Activated T-helper 9 cell treated with anti-CD3 and anti-CD28 coated beads, Interleukin-2, amount 50 U/mL, for 16 hours (primary cell): ENCODE measurements around the gene B3GALT5.
"Not testable (repeated sequence)": the region's sequence is repeated elsewhere in the genome, so short reads cannot be mapped to it uniquely, and the experiment has no call there.

ENCODE experiments used
- DNase-seq: peaks from one replicate; pipeline ENCODE4 v3.0.0-alpha.2; 2020; ENCODE audit warnings: low read depth

The B3GALT5 gene, protein sequence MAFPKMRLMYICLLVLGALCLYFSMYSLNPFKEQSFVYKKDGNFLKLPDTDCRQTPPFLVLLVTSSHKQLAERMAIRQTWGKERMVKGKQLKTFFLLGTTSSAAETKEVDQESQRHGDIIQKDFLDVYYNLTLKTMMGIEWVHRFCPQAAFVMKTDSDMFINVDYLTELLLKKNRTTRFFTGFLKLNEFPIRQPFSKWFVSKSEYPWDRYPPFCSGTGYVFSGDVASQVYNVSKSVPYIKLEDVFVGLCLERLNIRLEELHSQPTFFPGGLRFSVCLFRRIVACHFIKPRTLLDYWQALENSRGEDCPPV

DNA sequence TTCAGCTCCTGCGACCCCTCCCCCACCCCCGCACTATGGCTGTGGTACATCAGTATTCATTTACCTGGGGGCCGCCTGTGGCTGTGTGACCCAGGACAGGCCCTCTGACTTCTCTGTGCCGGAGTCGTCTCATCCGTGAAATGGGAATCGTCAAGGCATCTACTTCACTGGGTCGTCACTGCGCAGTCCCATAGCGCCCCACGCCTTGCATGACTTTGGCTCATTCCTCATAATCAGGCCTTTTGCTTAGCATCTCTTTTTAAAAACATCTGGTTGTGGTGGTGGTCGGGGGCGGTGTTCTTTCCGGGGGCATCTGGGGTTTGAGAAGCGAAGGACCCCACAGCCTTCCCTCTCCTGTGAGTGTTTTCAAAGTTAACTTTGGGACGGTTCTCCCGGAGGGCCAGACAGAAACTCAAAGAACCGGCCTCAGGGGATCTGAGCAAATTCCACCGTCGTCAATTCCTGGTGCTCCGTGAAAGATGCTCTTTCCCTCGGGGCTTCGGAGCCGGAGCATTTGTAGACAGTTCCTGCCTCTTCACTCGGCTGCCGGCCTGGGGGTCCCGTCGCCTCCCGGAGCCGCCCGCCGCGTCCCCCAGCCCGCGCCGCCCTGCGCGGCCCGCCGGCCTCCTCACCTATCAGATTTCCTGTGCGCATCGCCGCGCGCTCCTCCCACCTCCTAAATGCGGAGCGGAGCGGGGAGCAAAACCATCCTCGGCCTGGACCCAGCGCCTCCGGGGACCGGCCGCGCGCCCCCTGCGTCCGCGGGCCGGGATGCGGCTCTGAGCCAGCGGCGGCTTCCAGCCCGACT lies at the start of gene B3GALT5:
TSS of gene B3GALT5 (plus strand) at position 708 of the 808 bp plus-strand sequence. CDS start 47,620 bp downstream, outside the sequence.
- DNase-seq = no peak

DNA sequence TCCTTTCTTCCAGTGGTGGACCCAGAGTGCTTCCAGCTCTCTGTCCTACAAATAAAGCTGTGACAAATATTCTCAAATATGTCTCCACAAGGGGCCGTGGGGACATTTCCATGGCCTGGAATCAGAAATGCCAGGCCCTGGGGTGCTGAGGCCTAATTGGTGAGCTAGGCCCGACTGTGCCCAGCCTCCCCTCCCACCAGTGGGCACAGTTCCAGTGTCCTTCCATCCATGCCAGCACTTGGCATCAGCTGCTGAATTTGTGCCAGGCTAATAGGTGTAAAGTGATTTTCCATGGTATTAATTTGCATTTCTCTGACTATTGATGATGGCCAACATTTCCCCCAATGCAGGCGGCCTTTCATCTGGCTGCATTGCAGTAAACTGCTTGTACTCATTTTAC lies 48.5 kb upstream of the B3GALT5 start:
- DNase-seq = no peak

DNA sequence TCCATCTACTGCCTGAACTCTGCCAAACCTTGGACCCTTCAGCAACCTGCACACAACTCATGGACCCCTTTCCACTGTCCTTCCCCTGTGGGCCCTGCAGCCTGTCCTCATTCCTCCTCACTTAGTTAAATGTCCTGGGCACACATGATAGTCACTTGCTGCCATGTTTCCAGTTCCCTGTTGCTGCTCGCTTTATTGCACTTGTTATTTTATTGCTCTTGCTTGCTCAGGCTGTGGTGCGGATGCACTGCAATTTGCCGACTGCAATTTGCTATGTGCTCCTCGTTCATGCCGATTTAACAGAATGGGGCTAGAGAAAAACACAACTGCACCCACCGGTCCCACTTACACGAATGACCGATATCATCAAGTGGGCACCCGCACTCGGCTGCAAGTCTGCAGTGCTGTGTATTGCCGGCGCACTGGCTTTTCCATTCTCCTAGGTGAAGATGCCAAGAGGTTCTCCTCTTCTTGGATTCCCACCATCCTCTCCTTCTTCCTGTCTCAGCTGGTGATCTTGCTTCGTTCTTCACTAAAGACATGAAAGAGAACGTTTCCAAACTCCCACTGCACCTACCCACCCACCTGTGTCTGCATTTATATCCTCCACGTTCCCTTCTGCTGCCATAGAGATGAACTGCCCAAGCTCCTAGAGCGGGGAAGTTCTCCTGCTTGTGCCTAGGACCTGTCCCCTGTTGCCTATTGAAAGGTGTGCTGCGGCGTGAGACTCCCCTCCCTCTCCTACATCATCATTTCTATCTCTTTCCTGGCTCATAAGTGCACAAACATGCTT lies 45.4 kb upstream of the B3GALT5 start:
- DNase-seq = no peak

DNA sequence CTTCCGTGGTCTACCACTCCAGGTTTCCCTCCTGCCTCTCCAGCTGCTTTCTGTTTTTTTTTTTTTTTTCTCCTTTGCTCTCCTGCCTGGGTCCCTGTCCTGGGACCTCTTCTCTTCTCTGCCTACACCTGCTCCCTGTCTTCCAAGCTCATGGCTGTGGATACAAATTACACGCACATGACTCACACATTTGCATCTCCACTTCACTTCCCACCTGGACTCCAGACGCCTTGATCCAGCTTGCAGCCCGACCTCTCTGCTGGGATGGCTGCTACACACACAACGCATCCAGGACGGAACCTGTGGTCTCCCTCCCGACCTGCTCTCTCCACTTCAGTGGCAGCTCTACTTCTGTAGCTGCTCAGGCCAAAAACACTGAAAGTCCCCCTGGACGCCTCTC lies 44.4 kb upstream of the B3GALT5 start:
- DNase-seq = no peak

DNA sequence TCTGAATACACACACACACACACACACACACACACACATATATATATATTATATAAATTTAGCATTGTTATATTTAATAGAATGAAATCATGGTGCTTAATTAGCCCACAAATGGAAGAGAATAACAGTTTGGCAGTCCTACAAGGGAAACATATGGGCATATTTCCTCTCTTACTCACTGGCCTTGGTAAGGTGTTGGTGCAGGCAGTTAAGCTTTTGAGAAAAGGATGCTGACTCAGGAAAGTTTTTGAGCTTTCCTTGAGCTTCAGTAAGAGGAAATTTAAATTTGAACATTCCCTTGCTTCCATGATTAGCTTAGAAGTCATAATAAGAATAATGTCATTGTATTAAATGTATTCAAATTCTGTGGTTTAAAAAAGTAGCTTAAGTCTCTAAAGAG lies 37.0 kb upstream of the B3GALT5 start:
- no peak for DNase-seq

DNA sequence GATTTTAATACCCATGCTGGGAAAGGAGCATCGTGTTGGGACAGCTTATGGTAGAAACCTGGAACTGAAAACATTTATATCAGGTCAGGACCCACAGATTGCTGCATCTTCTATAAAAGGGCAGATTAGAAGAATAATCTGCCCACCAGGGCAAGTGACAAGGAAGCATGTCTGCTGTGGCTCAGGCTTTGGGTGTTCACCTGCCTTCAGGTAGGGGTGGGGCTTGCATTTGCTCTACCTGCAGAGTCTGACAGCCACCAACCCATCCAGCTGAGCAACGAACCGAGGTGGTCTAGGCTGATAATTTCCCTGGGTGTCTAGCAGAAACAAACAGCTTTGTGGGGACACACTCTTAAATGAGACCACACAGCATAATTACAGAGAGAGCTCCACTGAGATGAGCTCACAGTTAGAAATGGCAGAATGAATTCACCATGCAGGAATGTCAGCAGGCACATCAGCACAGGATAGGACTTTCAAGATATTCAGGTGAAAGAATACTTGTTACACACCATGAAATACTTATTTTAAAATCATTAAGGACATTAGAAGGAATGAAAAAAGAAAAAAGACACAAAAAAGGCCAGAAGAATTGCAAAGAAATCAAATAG lies 36.1 kb upstream of the B3GALT5 start:
- DNase-seq = no peak

DNA sequence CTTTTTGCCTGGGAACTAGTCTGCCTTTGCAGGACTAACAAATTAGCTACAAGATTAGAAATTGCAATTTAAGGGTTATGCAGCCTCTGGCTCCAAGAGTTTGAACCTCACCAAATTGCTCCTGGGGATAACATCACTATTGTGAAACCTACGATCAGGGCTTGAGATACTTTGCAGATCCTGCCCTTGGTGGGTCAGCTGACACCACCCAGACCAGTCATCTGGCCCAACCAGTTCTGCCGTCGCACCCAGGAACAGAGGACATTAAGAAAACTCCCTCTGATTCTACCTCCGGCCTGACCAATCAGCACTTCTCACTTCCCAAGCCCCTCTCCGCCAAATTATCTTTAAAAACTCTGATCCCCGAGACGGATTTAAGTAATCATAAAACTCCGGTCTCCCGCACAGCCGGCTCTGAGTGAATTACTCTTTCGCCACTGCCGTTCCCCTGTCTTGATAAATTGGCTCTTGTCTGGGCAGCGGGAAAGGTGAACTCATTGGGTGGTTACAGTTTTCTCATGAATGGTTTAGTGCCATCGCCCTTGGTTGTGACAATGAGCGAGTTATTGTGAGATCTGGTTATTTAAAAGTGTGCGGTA lies 32.9 kb upstream of the B3GALT5 start:
- DNase-seq = no peak

DNA sequence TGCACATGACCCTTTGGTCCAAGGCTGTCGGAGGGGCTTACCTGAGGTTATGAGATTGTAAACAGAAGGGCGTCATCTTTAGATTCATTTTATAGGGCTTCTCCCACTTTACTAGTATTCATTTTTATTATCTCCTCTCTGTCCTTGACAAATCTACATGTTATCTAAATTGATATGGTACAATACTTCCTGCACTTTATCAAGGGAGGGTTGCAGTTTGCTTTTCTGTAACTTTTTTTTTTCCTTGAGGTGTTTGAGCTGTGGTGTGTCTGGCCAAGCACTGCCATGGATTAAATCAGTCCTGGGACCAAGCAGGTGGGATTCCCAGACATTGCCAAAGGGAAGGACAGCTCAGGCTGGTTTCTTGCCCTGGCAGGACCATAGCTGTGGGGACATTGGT lies 32.0 kb upstream of the B3GALT5 start:
- DNase-seq = no peak

DNA sequence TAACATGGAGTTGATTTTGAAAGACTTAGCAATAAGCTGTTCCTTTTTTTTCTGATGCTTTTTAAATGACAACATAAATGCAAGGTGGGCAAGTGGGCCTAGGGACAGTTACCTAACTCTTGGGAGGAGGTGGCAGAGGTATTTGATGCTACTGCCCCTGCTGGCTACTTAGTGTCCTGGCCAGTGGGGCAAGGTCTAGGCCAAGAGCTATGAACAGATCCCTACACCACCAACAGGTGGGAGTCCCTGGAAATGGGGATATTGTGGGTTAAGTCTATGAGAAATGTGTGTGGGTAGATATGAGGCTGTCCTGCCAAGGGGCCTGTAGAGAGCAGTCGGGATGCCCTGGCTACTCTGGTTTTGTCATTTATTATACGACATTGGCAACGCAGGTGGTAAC lies 31.3 kb upstream of the B3GALT5 start:
- no peak for DNase-seq

DNA sequence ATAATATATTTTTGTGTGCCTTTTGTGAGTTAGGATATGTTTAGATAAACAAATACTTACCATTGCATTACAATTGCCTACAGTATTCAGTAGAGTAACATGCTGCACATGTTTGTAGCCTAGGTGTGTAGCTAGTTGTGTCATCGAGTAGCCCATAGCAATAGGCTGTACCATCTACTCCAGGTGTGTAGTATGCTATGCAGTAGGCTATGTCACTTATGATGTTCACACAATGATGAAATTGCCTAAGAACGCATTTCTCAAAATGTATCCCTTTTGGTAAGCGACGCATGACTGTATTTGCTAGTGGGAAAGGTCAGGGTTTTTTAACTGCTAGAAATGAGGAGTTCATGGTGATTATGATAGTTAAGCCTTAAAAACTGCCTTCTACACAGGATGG lies 30.0 kb upstream of the B3GALT5 start:
- DNase-seq = no peak

DNA sequence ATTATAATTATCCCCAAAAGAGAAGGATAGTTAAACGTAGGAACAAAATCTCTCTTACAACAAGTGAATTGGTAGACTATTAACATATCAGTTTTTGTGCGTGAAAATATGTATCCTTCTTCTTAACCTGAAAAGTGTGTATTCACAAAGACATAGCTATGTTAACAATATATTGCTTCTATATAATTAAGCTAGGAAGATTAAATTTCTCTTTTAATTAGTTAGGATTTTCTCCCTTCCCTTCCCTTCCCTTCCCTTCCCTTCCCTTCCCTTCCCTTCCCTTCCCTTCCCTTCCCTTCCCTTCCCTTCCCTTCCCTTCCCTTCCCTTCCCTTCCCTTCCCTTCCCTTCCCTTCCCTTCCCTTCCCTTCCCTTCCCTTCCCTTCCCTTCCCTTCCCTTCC lies 29.2 kb upstream of the B3GALT5 start:
- not testable (repeated sequence) for DNase-seq

DNA sequence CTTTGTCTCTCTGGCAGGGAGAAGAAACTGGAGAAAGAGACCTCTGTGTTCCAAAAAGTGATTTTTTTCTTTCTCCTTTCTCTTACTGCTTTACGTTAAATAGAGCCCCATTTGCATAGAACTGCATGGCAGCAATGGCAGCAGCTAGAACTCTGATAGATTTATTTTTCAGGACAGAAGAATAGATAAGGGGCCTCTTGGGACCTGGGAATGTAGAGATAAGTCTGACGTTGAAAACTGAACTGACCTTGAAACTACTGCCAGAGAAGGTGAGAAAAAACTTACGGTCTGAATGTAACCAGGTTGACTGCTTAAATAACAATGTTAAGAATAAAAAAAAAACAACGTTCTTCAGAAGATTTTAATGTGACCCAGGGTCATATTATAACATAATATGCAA lies 25.4 kb upstream of the B3GALT5 start:
- no peak for DNase-seq

DNA sequence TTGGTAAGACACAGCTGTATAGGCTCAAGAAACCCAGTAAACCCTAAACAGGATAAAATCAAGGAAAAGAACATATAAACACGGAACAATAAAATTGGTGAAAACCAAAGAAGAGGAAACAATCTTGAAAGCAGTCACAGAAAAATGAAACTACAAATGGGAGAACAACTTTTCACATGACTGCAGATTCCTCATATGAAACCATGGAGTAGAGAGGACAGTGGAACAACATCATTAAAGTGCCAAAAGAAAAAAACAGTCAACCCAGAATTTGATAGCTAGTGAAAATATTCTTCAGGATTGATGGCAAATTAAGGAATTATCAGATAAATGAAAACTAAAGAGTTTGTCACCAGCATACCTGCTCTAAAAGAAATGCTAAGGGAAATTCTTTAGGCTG lies 23.9 kb upstream of the B3GALT5 start:
- DNase-seq = no peak

DNA sequence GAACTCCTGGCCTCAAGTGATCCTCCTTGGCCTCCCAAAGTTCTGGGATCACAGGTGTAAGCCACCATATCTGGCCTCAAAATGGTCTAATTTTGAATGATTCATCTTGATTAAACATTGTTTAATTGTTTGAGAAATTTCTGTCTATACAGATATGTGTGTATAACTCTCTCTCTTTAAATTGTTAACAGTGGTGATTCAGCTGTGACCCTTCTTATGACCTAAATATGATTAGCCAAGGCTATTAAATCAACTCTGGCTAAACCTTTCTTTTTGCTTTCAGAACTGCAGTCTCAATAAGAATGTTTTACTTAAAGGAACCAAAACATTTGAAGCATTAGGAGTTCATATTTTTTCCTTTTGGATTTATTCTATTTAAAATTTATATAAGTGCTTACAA lies 19.2 kb upstream of the B3GALT5 start:
- no peak for DNase-seq

DNA sequence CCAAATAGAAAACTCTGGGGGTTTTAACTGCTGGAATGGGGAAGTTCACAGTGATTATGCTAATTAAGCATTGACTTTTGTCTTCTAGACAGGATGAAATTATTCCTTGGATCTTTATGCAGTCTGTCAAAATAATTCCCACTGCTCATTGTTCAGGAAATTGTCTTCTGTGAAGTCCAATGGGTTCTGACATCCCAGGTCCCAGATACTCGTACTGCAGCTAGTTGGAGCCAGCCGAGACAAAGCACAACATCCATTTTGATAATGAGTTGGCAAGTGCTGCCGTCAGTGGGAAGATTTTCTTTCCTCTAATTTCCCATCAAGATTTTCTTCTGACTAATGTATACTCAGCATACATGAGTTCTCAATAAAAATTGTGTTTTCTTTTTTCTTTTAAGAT lies 17.3 kb upstream of the B3GALT5 start:
- DNase-seq = no peak

DNA sequence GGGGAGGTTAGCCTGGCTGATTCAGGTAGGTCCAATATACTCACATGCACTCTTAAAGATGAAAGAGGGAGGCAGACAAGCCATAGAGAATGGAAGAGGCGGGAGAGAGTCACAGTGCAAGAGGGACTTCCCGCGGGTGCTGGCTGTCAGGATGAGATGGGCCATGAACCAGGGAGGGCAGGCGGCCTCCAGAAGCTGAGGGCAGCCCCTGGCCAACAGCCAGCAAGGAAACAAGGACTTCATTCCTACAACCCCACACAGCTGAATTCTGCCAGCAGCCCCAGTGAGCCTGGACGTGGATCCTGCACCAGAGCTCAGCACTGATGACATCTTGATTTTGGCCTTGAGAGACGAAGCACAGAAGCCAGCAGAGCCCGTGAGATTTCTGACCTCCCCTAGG lies 15.1 kb upstream of the B3GALT5 start:
- DNase-seq = no peak

DNA sequence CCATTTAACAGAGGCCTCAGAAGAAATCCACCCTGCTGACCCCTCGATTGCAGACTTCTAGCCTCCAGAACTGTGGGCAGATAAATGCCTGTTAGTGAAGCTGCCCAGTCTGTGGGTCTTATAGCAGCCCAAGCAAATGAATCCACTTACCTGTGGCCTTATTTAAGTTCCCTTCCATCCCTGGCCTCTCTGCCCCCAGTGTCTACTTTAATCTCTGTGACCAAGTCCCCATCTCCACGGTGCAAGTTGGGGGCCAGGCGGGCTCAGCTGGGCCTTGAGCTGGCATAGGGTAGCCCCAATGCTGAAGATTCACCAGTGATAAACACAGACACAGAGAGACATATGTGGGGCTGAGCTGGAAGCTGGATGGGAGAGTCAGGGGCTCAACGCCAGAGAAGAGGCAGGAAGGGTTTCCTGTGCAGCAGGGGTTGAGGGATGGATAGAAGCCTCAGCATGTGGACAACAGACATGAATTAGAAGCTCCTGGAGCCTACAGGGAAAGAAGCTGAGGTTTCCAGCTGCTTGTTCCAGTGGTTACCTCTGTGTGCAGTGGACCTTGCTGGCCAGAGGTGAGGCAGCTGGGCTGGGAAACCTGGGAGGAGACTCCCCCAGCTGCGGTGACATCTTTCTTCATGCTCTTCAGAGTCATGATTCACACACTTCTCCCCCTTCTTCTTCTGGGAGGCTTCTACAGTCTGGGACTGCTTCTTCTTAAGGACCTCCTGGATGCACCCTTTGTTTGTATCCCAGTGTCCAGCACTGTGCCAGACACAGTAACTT lies 13.4 kb upstream of the B3GALT5 start:
- no peak for DNase-seq

DNA sequence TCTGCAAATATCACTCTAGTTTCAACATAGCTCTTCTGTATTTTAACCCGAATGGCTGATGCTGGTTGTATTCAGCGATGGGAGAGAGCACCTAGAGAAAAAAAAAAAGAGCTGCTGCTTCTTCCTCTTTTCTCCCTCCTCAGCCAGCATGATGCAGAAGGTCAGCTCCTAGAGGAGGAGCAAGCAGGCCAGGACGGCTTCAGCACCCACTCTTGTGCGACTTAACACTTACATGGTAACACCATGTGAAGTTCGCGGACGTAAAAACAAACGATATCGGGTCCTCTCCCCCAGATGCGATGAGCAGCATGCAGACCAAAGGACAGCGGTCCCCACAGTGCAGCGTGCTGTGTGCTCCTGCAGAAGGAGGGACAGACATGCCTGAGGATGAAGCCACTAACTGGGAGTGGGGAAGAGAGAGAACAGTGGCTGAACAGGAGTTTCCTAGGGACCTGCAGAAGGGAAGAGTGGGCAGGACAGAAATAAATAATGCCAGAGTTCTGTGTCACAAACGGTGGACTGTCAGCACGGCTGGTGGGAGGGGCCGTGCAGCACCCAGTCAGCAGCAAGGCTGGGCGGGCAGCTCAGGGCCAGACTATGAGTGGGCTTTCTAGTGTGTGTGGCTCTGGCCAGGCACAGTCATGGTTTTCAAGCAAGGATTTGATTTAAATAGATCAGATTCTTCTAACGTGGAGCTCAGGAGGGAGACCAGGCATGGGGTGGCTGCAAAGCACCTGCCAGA lies 11.4 kb upstream of the B3GALT5 start:
- DNase-seq = no peak

DNA sequence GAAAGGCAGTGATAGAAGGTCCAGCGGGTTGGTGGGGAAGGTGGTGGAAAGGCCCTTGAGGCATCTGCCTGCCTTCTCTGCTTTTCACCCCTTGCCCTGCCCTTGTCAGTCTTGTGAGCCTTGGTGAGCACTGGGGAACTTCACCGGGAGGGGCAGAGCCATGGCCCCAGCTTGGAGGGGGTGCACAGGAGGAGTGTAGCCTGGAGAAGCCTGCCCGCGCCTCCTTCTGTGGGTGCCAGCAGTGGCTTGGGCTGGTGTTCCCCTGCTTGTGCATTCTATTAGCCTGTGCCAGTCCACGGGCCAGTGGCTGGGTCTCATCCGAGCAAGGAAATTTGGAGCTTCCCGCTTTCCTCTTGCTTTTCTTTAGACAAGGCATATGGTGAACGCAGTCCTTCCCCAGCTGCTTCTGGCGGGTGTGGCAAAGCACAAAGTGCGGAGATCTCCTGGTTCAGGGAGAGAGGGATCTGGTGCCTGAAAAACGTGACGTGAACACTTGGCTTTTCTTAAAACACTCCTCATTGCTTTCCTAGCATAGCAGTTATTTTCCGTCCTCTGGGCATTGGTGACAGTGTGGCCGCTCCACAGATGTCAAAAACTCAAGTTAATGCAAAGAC lies 10.6 kb upstream of the B3GALT5 start:
- no peak for DNase-seq

DNA sequence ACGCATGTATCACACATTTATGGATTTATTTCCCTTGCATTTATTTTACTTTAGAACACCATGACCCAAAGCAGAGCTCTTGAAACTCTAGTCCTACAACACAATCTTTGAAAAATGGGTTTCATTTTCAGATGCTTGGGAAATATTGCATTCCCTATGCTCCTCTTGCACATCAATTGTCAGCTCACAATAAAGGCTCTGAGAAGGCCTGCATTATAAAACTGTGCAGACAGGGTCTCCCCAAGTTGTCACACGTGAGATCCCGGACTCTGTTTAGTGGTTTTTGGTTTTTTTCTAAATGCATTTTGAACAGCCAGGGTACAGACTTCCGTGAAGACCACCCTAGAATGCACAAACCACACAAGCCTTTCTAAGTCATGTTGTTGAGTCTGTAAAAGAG lies 9.9 kb upstream of the B3GALT5 start:
- DNase-seq = no peak
